CD14-positive monocyte (primary cell): ENCODE data around the gene POR. TPM values are rescaled to one million over a fixed set of nuclear protein-coding genes. Genes with fewer than 3 reads are reported as not detected.
"Not testable (repeated sequence)": the region's sequence is repeated elsewhere in the genome, so short reads cannot be mapped to it uniquely, and the experiment has no call there.

ENCODE experiments used
- DNase-seq, 3 donors: peaks; one replicate each; pipeline ENCODE4 v3.0.0-alpha.2; 2011 to 2022
- H2AFZ ChIP-seq: 2 replicates; pipeline ENCODE4 v1.6.0; 2012; ENCODE audit warnings: mild to moderate bottlenecking, low read depth, low read length, inconsistent platforms; ENCODE audit not compliant: insufficient read depth, poor library complexity, severe bottlenecking
- H3K27ac ChIP-seq, 2 donors: 1 replicate in 1 of 2; 2 replicates in 1 of 2; pipeline ENCODE4 v1.5.1; 2012 to 2013; ENCODE audit warnings: low read length in 2 of 2, control low read depth in 1 of 2, inconsistent platforms in 1 of 2, low read depth in 1 of 2, mild to moderate bottlenecking in 1 of 2
- H3K27me3 ChIP-seq, 2 donors: one replicate each; pipeline versions ENCODE4 v1.6.0 to v1.6.1; 2011 to 2013; ENCODE audit warnings: low read length in 2 of 2; ENCODE audit not compliant: control insufficient read depth in 2 of 2, insufficient read depth in 2 of 2
- H3K36me3 ChIP-seq, 2 donors: replicated peaks in 1 of 2; 1 replicate in 1 of 2; 2 replicates in 1 of 2; pipeline versions ENCODE4 v1.5.1 to v1.6.1; 2012 to 2013; ENCODE audit warnings: low read length in 2 of 2, control low read depth in 1 of 2, inconsistent platforms in 1 of 2, mild to moderate bottlenecking in 1 of 2; ENCODE audit not compliant: insufficient read depth in 2 of 2, control insufficient read depth in 1 of 2
- H3K4me1 ChIP-seq, 2 donors: 1 replicate in 1 of 2; 2 replicates in 1 of 2; pipeline versions ENCODE4 v1.5.1 to v1.6.1; 2012 to 2013; ENCODE audit warnings: low read length in 2 of 2, control low read depth in 1 of 2, inconsistent platforms in 1 of 2, mild to moderate bottlenecking in 1 of 2, moderate library complexity in 1 of 2; ENCODE audit not compliant: insufficient read depth in 2 of 2, control insufficient read depth in 1 of 2
- H3K4me2 ChIP-seq: replicated peaks from 2 replicates; pipeline ENCODE3; 2012; ENCODE audit warnings: low read length, moderate library complexity, mild to moderate bottlenecking; ENCODE audit not compliant: poor library complexity, severe bottlenecking; ENCODE audit errors: extremely low read depth
- H3K4me3 ChIP-seq, 3 experiments: fragments of 200-600 bp in 1 of 3; sonication (generic) in 1 of 3; replicated peaks in 1 of 3; 1 replicate in 2 of 3; 2 replicates in 1 of 3; pipeline ENCODE4 v1.5.1; 2011 to 2013; ENCODE audit warnings: low read length in 3 of 3, mild to moderate bottlenecking in 3 of 3, control low read depth in 2 of 3, low read depth in 2 of 3, inconsistent platforms in 1 of 3, moderate library complexity in 1 of 3
- H3K79me2 ChIP-seq: 2 replicates; pipeline ENCODE4 v1.6.0; 2012; ENCODE audit warnings: mild to moderate bottlenecking, control low read depth, inconsistent platforms, low read length, moderate library complexity; ENCODE audit not compliant: insufficient read depth
- H3K9ac ChIP-seq: 2 replicates; pipeline ENCODE4 v1.6.0; 2017; ENCODE audit warnings: low read length, mild to moderate bottlenecking; ENCODE audit not compliant: insufficient read depth, poor library complexity, severe bottlenecking
- H3K9me3 ChIP-seq, 2 donors: replicated peaks in 1 of 2; 1 replicate in 1 of 2; 2 replicates in 1 of 2; pipeline versions ENCODE4 v1.5.1 to v1.6.1; 2012 to 2013; ENCODE audit warnings: low read length in 2 of 2, control low read depth in 1 of 2; ENCODE audit not compliant: control insufficient read depth in 1 of 2, insufficient read depth in 1 of 2
- H4K20me1 ChIP-seq: 2 replicates; pipeline ENCODE4 v1.6.0; 2012; ENCODE audit warnings: mild to moderate bottlenecking, low read length, control low read depth, moderate library complexity; ENCODE audit not compliant: insufficient read depth
- H3K27ac Mint-ChIP-seq, 7 donors: one replicate each; pipeline ENCODE4 v1.8.0; 2020; ENCODE audit warnings: mild to moderate bottlenecking in 7 of 7, mixed read lengths in 7 of 7, moderate library complexity in 6 of 7, inconsistent platforms in 2 of 7
- H3K27me3 Mint-ChIP-seq, 3 donors: one replicate each; pipeline ENCODE4 v1.8.0; 2021 to 2022; ENCODE audit warnings: low read depth in 3 of 3, mild to moderate bottlenecking in 3 of 3, mixed read lengths in 3 of 3, moderate library complexity in 3 of 3, inconsistent platforms in 1 of 3
- H3K36me3 Mint-ChIP-seq, 2 donors: one replicate each; pipeline ENCODE4 v1.8.0; 2020; ENCODE audit warnings: mixed read lengths in 2 of 2, inconsistent platforms in 1 of 2, mild to moderate bottlenecking in 1 of 2
- H3K4me1 Mint-ChIP-seq: one replicate; pipeline ENCODE4 v1.8.0; 2020; ENCODE audit warnings: mild to moderate bottlenecking, mixed read lengths
- H3K4me3 Mint-ChIP-seq, 2 donors: one replicate each; pipeline ENCODE4 v1.8.0; 2020; ENCODE audit warnings: mild to moderate bottlenecking in 2 of 2, mixed read lengths in 2 of 2, moderate library complexity in 1 of 2
- H3K9me3 Mint-ChIP-seq, 7 donors: one replicate each; pipeline ENCODE4 v1.8.0; 2020 to 2022; ENCODE audit warnings: mixed read lengths in 7 of 7, mild to moderate bottlenecking in 6 of 7, moderate library complexity in 6 of 7, inconsistent platforms in 2 of 7
- CTCF ChIP-seq: fragments of 200-600 bp; IDR thresholded peaks from one replicate; pipeline ENCODE4 v1.8.0; 2022; ENCODE audit warnings: antibody characterized with exemption, mild to moderate bottlenecking
- WGBS: methylation state at CpG from one replicate; pipeline ENCODE4 v1.1.5; 2013; ENCODE audit warnings: missing lambda C conversion rate; ENCODE audit not compliant: insufficient coverage; 5-methylcytosine and 5-hydroxymethylcytosine counted together
- intact Hi-C, 2 donors: fragments of 100-400 bp; cut with micrococcal nuclease; formaldehyde crosslinking; loops; one replicate each; pipeline versions ENCODE4 v1.15.0 to v1.15.1; 2023
- polyA plus RNA-seq, 3 donors: library from polyadenylated mRNA; depleted of rRNA in 1 of 3; unstranded in 2 of 3; stranded (reverse) in 1 of 3; fragments of 300-500 nt in 2 of 3; fragments of >200 nt in 1 of 3; fragmentation: Illumina TruSeq in 2 of 3; gene quantifications; 1 replicate in 2 of 3; 2 replicates in 1 of 3; pipeline ENCODE4 v1.2.3, GENCODE V29; 2012 to 2021

POR gene
- polyA plus RNA-seq, 3 donors, result 90.5 to 102 (median 98.1) TPM

GRCh38 chr7:75870557-75871161 is 44.3 kb upstream of the POR start:
- no peaks in the 10 kb centered on the region for H3K9me3 ChIP-seq
- peaks cover 0 to 2% (median 0%) of the 10 kb centered on the region in 7 donors for H3K9me3 Mint-ChIP-seq
- H3K4me3 Mint-ChIP-seq, result no peak overlapping the region
- H3K4me1 ChIP-seq, result peaks cover 36 to 43% of the 10 kb centered on the region in 2 donors
- H3K79me2 ChIP-seq, result no peaks in the 10 kb centered on the region
- no peaks in the 10 kb centered on the region for H3K36me3 Mint-ChIP-seq
- H3K4me1 Mint-ChIP-seq, result peaks cover 50% of the 10 kb centered on the region
- H3K27ac ChIP-seq, result no peak overlapping the region
- 91% methylated on average over 7 of the region's 9 CpGs for WGBS
- DNase-seq, result no peak
- intact Hi-C loops, result no loop called here
- H3K27me3 Mint-ChIP-seq, result peaks cover 0 to 6% (median 1%) of the 10 kb centered on the region in 3 donors
- H3K9ac ChIP-seq, result no peak overlapping the region
- no peaks in the 10 kb centered on the region for H4K20me1 ChIP-seq
- TF ChIP-seq CTCF, result no peak
- H3K27me3 ChIP-seq, result no peaks in the 10 kb centered on the region
- no peaks in the 10 kb centered on the region for H3K36me3 ChIP-seq
- H3K27ac Mint-ChIP-seq, result no peak overlapping the region
- H3K4me3 ChIP-seq, result no peak overlapping the region
- H2AFZ ChIP-seq, result no peak overlapping the region
- H3K4me2 ChIP-seq, result no peak overlapping the region

- no peaks in the 10 kb centered on the region for H3K27me3 ChIP-seq
- 15% methylated on average over 4 of the region's 13 CpGs for WGBS
Observed at GRCh38 chr7:75872073-75872782, 42.7 kb upstream of the POR start.

GRCh38 chr7:75874180-75874579 is 40.8 kb upstream of the POR start:
- H3K79me2 ChIP-seq, H3K4me3 Mint-ChIP-seq, H3K9me3 ChIP-seq, H3K4me2 ChIP-seq, H3K36me3 Mint-ChIP-seq, H3K9me3 Mint-ChIP-seq, H2AFZ ChIP-seq, H3K27ac ChIP-seq, DNase-seq, intact Hi-C loops, H3K27me3 Mint-ChIP-seq, H3K27me3 ChIP-seq, H4K20me1 ChIP-seq, H3K4me3 ChIP-seq, H3K9ac ChIP-seq, H3K36me3 ChIP-seq: not testable (repeated sequence)
- peaks cover 63% of the 10 kb centered on the region for H3K4me1 Mint-ChIP-seq
- H3K4me1 ChIP-seq, result peaks cover 53 to 62% of the 10 kb centered on the region in 2 donors
- peak overlapping the region in 3 of 7 donors; percentile 15 to 74 (median 41) for H3K27ac Mint-ChIP-seq
- WGBS, result 88% methylated on average over 2 of the region's 3 CpGs

More at GRCh38 chr7:75872073-75872782, 42.7 kb upstream of the POR start:
- peaks cover 39 to 46% of the 10 kb centered on the region in 2 donors for H3K4me1 ChIP-seq
- no peaks in the 10 kb centered on the region for H3K36me3 ChIP-seq
- H3K4me1 Mint-ChIP-seq, result peaks cover 54% of the 10 kb centered on the region
- peaks cover 0 to 4% (median 2%) of the 10 kb centered on the region in 7 donors for H3K9me3 Mint-ChIP-seq
- no peaks in the 10 kb centered on the region for H3K36me3 Mint-ChIP-seq
- no peak overlapping the region for H3K9ac ChIP-seq
- H3K27ac Mint-ChIP-seq, result peak overlapping the region; percentile 76 to 93 (median 84)
- no peak overlapping the region for H2AFZ ChIP-seq
- H4K20me1 ChIP-seq, result no peaks in the 10 kb centered on the region
- no peak for TF ChIP-seq CTCF
- peak overlapping the region; percentile 33 for H3K4me2 ChIP-seq
- H3K27ac ChIP-seq, result peak overlapping the region in 1 of 2 donors; percentile 51
- intact Hi-C loops, result no loop called here
- DNase-seq, result peak in 2 of 3 donors; percentile 73 to 78
- peak overlapping the region in 1 of 3 experiments; percentile 17 for H3K4me3 ChIP-seq
- peak overlapping the region in 1 of 2 donors; percentile 31 for H3K4me3 Mint-ChIP-seq
- no peaks in the 10 kb centered on the region for H3K79me2 ChIP-seq
- H3K9me3 ChIP-seq, result no peaks in the 10 kb centered on the region
- H3K27me3 Mint-ChIP-seq, result peaks cover 0 to 10% (median 1%) of the 10 kb centered on the region in 3 donors
